KOPT-K1 (cell line): ENCODE measurements around the gene OR10G2.
"Not testable (repeated sequence)": the region's sequence is repeated elsewhere in the genome, so short reads cannot be mapped to it uniquely, and the experiment has no call there.

Experiments
- H3K27ac ChIP-seq: fragments of 200-600 bp; sonication (generic); 2 replicates; pipeline ENCODE4 v1.5.1; 2016; ENCODE audit warnings: antibody characterized with exemption, mild to moderate bottlenecking, low read depth, low read length; ENCODE audit not compliant: poor library complexity, severe bottlenecking
- H3K36me3 ChIP-seq: fragments of 200-600 bp; sonication (generic); 2 replicates; pipeline ENCODE4 v1.5.1; 2017; ENCODE audit warnings: antibody characterized with exemption, mild to moderate bottlenecking, low read length, moderate library complexity; ENCODE audit not compliant: insufficient read depth
- H3K9me3 ChIP-seq: fragments of 200-600 bp; sonication (generic); 2 replicates; pipeline ENCODE4 v1.5.1; 2017; ENCODE audit warnings: antibody characterized with exemption, low read length, mild to moderate bottlenecking; ENCODE audit not compliant: insufficient read depth, poor library complexity, severe bottlenecking

Gene OR10G2

GRCh38 chr14:21631084-21631483, 3.7 kb downstream of the OR10G2 start:
- Histone ChIP-seq H3K36me3 (no peaks in the 10 kb centered on the region), H3K27ac (no peak overlapping the region), H3K9me3 (no peaks in the 10 kb centered on the region)

GRCh38 chr14:21630503-21630902, 4.2 kb downstream of the OR10G2 start:
- H3K27ac ChIP-seq, H3K9me3 ChIP-seq, H3K36me3 ChIP-seq: not testable (repeated sequence)

- H3K36me3 ChIP-seq: no peaks in the 10 kb centered on the region
- no peaks in the 10 kb centered on the region for H3K9me3 ChIP-seq
- no peak overlapping the region for H3K27ac ChIP-seq
Observed at GRCh38 chr14:21626491-21627230, 8.1 kb downstream of the OR10G2 start.

GRCh38 chr14:21617614-21618013, 17.1 kb downstream of the OR10G2 start:
- Histone ChIP-seq H3K27ac (no peak overlapping the region), H3K36me3 (no peaks in the 10 kb centered on the region), H3K9me3 (no peaks in the 10 kb centered on the region)

- no peak overlapping the region for H3K27ac ChIP-seq
- no peaks in the 10 kb centered on the region for H3K9me3 ChIP-seq
- no peaks in the 10 kb centered on the region for H3K36me3 ChIP-seq
Observed at GRCh38 chr14:21614240-21614639, 20.5 kb downstream of the OR10G2 start.

GRCh38 chr14:21612324-21612723, 22.4 kb downstream of the OR10G2 start:
- Histone ChIP-seq H3K9me3 (no peaks in the 10 kb centered on the region), H3K27ac (no peak overlapping the region), H3K36me3 (no peaks in the 10 kb centered on the region)

GRCh38 chr14:21602181-21602580, 32.6 kb downstream of the OR10G2 start:
- not testable (repeated sequence) for H3K9me3 ChIP-seq, H3K27ac ChIP-seq, H3K36me3 ChIP-seq

- H3K9me3 ChIP-seq: peaks cover 15% of the 10 kb centered on the region
- H3K36me3 ChIP-seq: no peaks in the 10 kb centered on the region
- no peak overlapping the region for H3K27ac ChIP-seq
Observed at GRCh38 chr14:21589317-21589716, 45.4 kb downstream of the OR10G2 start.
